ENCODE data around the gene LAMA1. TPM values are rescaled to one million over a fixed set of nuclear protein-coding genes. Genes with fewer than 3 reads are reported as not detected.

LAMA1 gene
- total RNA-seq, 1 experiment from 2014 or later, result 11.3 TPM

DNA sequence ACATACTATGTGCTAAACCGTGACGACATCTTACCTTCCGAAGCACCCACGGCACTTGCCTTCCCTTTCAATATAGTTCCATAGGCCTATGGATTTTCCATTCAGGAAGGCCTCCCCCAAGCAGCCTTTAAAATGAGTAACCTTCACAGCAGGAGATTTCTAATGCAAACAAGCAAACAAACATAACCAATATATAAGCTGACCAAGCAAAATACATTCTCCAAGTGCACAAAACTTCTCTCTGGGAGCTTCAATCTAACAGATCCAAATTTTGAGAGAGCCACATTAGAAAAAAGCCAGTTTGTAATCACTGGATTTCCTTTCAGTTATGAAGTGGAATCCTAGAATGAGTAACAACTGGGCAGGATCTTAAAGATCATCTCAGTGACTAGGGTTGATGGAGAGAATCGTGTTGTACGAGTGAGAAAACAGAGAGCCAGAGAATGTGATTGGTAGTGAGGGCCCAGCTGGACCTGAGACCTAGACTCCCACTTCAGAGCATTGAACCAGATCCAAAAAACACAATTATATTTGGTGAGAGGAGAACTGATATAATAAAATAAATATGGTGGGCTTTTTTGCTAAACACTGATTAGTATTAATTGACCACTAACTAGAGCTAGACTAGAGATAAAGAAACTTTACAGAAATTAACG is 145.6 kb downstream of the LAMA1 start:
- CTCF ChIA-PET, result interaction anchor here (0.6 to 1.6 kb wide), 4 partner anchors 10 to 1186 kb away, joined by 4 to 6 read pairs (median 5); no protein-coding TSS in a partner anchor
- no peaks in the 10 kb centered on the region for H3K27me3 Mint-ChIP-seq (ENCODE audit: insufficient read depth, unreplicated experiment)

DNA sequence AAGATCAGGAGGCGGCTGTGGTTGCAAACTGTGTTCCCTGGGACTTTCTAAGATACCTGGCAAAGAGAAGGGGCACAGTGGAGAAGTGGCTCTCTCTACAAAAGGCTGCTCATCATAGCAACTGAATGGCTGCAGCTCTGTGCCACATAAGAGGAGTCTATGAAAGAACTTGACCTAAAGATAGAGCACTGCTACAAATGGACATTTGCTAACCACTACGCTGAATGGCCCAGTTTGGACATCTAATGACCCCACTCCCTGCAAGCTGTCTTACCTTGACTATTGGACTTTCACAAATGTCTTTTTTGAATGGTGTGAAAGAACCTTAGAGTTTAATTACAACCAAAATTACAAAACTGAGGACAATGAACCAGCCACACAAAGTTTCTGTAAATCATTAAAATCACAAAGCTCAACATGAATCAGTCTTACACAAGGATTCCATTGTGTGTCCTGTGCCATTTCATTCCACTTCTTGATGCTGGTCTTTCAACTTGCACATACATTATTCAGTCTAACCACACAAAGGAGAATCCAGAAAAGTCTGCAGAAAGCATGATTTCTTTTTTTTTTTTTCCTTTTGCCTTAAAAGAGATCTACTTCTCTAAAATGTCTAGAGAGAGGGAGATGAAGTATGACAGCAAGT is 154.0 kb downstream of the LAMA1 start:
- Mint-ChIP-seq H3K4me3 (ENCODE audit: unreplicated experiment) (no peak overlapping the region), H3K4me1 (ENCODE audit: insufficient read depth, unreplicated experiment) (peaks cover 24% of the 10 kb centered on the region), H3K9me3 (ENCODE audit: unreplicated experiment) (no peaks in the 10 kb centered on the region), H3K27me3 (ENCODE audit: insufficient read depth, unreplicated experiment) (no peaks in the 10 kb centered on the region), H3K36me3 (ENCODE audit: insufficient read depth, unreplicated experiment) (peaks cover 7% of the 10 kb centered on the region), H3K27ac (ENCODE audit: low read depth, unreplicated experiment) (no peak overlapping the region)
- TF ChIP-seq, protein P1, sequence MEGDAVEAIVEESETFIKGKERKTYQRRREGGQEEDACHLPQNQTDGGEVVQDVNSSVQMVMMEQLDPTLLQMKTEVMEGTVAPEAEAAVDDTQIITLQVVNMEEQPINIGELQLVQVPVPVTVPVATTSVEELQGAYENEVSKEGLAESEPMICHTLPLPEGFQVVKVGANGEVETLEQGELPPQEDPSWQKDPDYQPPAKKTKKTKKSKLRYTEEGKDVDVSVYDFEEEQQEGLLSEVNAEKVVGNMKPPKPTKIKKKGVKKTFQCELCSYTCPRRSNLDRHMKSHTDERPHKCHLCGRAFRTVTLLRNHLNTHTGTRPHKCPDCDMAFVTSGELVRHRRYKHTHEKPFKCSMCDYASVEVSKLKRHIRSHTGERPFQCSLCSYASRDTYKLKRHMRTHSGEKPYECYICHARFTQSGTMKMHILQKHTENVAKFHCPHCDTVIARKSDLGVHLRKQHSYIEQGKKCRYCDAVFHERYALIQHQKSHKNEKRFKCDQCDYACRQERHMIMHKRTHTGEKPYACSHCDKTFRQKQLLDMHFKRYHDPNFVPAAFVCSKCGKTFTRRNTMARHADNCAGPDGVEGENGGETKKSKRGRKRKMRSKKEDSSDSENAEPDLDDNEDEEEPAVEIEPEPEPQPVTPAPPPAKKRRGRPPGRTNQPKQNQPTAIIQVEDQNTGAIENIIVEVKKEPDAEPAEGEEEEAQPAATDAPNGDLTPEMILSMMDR (IDR thresholded peaks at IDR 0.05; ENCODE audit: unreplicated experiment), result no peak
- BruUV-seq (replicated peaks), result no TSS peak
- ChIA-PET CTCF (interaction anchor here (0.9 kb wide), 1 partner anchor 58 kb away, joined by 4 read pairs; no protein-coding TSS in a partner anchor), POLR2A (interaction anchor here (0.9 to 1.5 kb wide), 2 partner anchors 9 to 23 kb away, joined by 3 to 4 read pairs; no protein-coding TSS in a partner anchor)
- DNase-seq (ENCODE audit: unreplicated experiment), result no peak
- intact Hi-C loops (cut with micrococcal nuclease), result no loop called here

More for the DNA sequence above, 145.6 kb downstream of the LAMA1 start:
- no peak for DNase-seq (ENCODE audit: unreplicated experiment)
- no TSS peak for BruUV-seq (replicated peaks)
- POLR2A ChIA-PET, result interaction anchor here (0.5 to 1.7 kb wide), 3 partner anchors 9 to 22 kb away, joined by 3 to 4 read pairs (median 3); no protein-coding TSS in a partner anchor
- no peak overlapping the region for H3K27ac Mint-ChIP-seq (ENCODE audit: low read depth, unreplicated experiment)
- peaks cover 7% of the 10 kb centered on the region for H3K4me1 Mint-ChIP-seq (ENCODE audit: insufficient read depth, unreplicated experiment)
- TF ChIP-seq, protein P1 (IDR thresholded peaks at IDR 0.05; ENCODE audit: unreplicated experiment), result no peak
- intact Hi-C loops (cut with micrococcal nuclease), result no loop called here
- peaks cover 30% of the 10 kb centered on the region for H3K36me3 Mint-ChIP-seq (ENCODE audit: insufficient read depth, unreplicated experiment)
- H3K4me3 Mint-ChIP-seq (ENCODE audit: unreplicated experiment), result no peak overlapping the region
- H3K9me3 Mint-ChIP-seq (ENCODE audit: unreplicated experiment), result no peaks in the 10 kb centered on the region

DNA sequence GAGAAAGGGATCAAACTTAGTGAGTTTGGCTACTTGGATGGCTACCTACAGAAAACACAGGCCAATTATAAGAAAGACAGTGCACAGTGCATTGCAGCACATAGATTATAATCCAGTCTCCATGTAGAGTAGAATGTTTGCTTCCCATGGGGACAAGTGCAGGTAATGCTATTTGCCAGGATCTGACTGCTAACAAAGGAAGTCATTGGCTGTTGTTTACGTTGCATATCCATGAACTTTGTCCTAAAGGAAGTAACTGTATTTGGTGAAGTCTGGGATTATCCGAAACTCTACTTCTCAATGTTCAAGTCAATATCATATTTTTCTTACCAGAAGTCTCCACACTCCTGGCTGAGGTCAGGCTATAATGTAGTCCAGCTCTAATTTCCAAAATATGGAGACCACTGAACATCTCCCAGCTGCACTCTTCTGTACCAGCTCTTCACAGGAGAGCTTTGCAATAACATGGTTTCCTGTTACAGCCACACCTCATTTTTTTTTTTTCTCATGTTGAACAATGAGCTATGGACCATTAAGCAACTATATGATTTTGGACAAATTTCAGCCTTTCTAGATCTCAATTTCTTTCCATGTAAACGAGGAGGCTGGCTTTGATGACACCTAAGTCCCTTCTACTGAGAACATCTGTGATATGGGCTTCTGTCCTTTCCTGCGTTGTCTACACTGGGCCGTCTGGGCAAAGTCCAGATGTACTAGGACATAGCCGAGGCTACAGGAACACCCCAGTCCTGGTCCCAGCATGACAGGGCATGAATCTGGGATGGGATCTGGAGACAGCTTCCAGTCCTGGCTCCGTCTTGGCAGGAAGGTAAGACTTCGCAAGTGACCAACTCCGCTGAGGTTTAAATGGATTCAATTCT is 154.8 kb downstream of the LAMA1 start:
- H3K9me3 Mint-ChIP-seq (ENCODE audit: unreplicated experiment), result no peaks in the 10 kb centered on the region
- ChIA-PET CTCF (interaction anchor here (0.9 kb wide), 1 partner anchor 59 kb away, joined by 4 read pairs; no protein-coding TSS in a partner anchor), POLR2A (interaction anchor here (1.5 kb wide), 1 partner anchor 10 kb away, joined by 4 read pairs; no protein-coding TSS in a partner anchor)
- DNase-seq (ENCODE audit: unreplicated experiment), result no peak
- TF ChIP-seq, protein P1 (IDR thresholded peaks at IDR 0.05; ENCODE audit: unreplicated experiment), result no peak
- intact Hi-C loops (cut with micrococcal nuclease), result no loop called here
- no peak overlapping the region for H3K4me3 Mint-ChIP-seq (ENCODE audit: unreplicated experiment)
- peaks cover 24% of the 10 kb centered on the region for H3K4me1 Mint-ChIP-seq (ENCODE audit: insufficient read depth, unreplicated experiment)
- BruUV-seq (replicated peaks), result no TSS peak
- peaks cover 7% of the 10 kb centered on the region for H3K36me3 Mint-ChIP-seq (ENCODE audit: insufficient read depth, unreplicated experiment)
- H3K27me3 Mint-ChIP-seq (ENCODE audit: insufficient read depth, unreplicated experiment), result no peaks in the 10 kb centered on the region
- H3K27ac Mint-ChIP-seq (ENCODE audit: low read depth, unreplicated experiment), result no peak overlapping the region
